K562 (cell line): ENCODE data around the gene CCDC7. TPM values are rescaled to one million over a fixed set of nuclear protein-coding genes. Genes with fewer than 3 reads are reported as not detected.
"Not testable (repeated sequence)": the region's sequence is repeated elsewhere in the genome, so short reads cannot be mapped to it uniquely, and the experiment has no call there.

ENCODE experiments used
- ATAC-seq: fragments of 200-7000 bp; cut with Tn5 transposase; 3 replicates; pipeline ENCODE4 v1.9.1; 2020; ENCODE audit warnings: moderate library complexity
- BruUV-seq: library from RNA; stranded (reverse); fragments of 400-500 nt; replicated peaks from 2 replicates; lab custom pipeline; 2021; lab: Mats Ljungman, UMichigan
- CTCF ChIA-PET: fragments of 300-600 bp; formaldehyde crosslinking; extraction: SDS; loops from one replicate; lab custom pipeline; 2021; ENCODE audit warnings: low intra/inter-chr PET ratio; lab: Yijun Ruan, JAX
- POLR2A ChIA-PET: fragments of 300-600, 350-650 bp; sonication (Branson Sonifier 250); formaldehyde crosslinking; extraction: SDS; loops from one replicate; lab custom pipeline; 2021; ENCODE audit warnings: antibody characterized with exemption, inconsistent platforms; lab: Yijun Ruan, JAX
- DNase-seq, 4 experiments: peaks; one replicate each; pipeline versions ENCODE4 v3.0.0 to v3.0.0-alpha.2; 2011 to 2018; ENCODE audit warnings: low spot score in 3 of 4, mixed read lengths in 3 of 4; ENCODE audit errors: extremely low read depth in 1 of 4
- FAIRE-seq: peaks from 2 replicates; lab custom pipeline; 2011; peaks lifted over from hg19 to GRCh38; lab: Jason Lieb, UNC
- H2AFZ ChIP-seq: 2 replicates; pipeline ENCODE4 v1.6.0; 2011; ENCODE audit warnings: low read depth, low read length, control low read depth, inconsistent platforms
- H3K27ac ChIP-seq: fragments of 200-600 bp; 3 replicates; pipeline ENCODE4 v1.8.0; 2011; ENCODE audit warnings: low read depth, mild to moderate bottlenecking, control low read depth, inconsistent platforms, low read length, moderate library complexity, mixed read lengths; ENCODE audit errors: extremely low read depth
- H3K27me3 ChIP-seq, 2 experiments: fragments of 300-600 bp in 1 of 2; 2 replicates in 1 of 2; 3 replicates in 1 of 2; pipeline versions ENCODE4 v1.6.0 to v1.8.0; 2011; ENCODE audit warnings: inconsistent platforms in 2 of 2, low read length in 2 of 2, mild to moderate bottlenecking in 1 of 2, mixed read lengths in 1 of 2, moderate library complexity in 1 of 2; ENCODE audit not compliant: control insufficient read depth in 2 of 2, insufficient read depth in 2 of 2
- H3K36me3 ChIP-seq: fragments of 300-600 bp; 3 replicates; pipeline ENCODE4 v1.8.0; 2011; ENCODE audit warnings: mild to moderate bottlenecking, low read length, inconsistent platforms; ENCODE audit not compliant: control insufficient read depth, insufficient read depth
- H3K4me1 ChIP-seq, 2 experiments: fragments of 200-600 bp in 1 of 2; replicated peaks in 1 of 2; 2 replicates in 1 of 2; 3 replicates in 1 of 2; pipeline versions ENCODE4 v1.5.1 to v1.8.0; 2011; ENCODE audit warnings: inconsistent platforms in 2 of 2, low read length in 2 of 2, mild to moderate bottlenecking in 1 of 2, mixed read lengths in 1 of 2, moderate library complexity in 1 of 2; ENCODE audit not compliant: control insufficient read depth in 2 of 2, insufficient read depth in 2 of 2
- H3K4me2 ChIP-seq: 2 replicates; pipeline ENCODE4 v1.6.1; 2011; ENCODE audit warnings: low read length, control low read depth, inconsistent platforms, mixed read lengths; ENCODE audit not compliant: insufficient read depth
- H3K4me3 ChIP-seq: fragments of 200-600 bp; sonication (generic), shearing (Covaris generic); 2 replicates; pipeline ENCODE4 v1.5.1; 2016; ENCODE audit warnings: control low read depth, inconsistent platforms
- H3K79me2 ChIP-seq: fragments of 200-600 bp; 3 replicates; pipeline ENCODE4 v1.8.0; 2011; ENCODE audit warnings: low read length, inconsistent platforms; ENCODE audit not compliant: control insufficient read depth, insufficient read depth
- H3K9ac ChIP-seq, 2 experiments: 2 replicates each; pipeline versions ENCODE4 v1.6.0 to v1.6.1; 2011; ENCODE audit warnings: low read depth in 2 of 2, low read length in 2 of 2, control low read depth in 1 of 2, inconsistent platforms in 1 of 2, mild to moderate bottlenecking in 1 of 2, mixed read lengths in 1 of 2; ENCODE audit not compliant: insufficient read depth in 1 of 2
- H3K9me1 ChIP-seq: one replicate; pipeline ENCODE4 v1.6.0; 2011; ENCODE audit warnings: inconsistent platforms, mild to moderate bottlenecking, low read length, moderate library complexity; ENCODE audit not compliant: control insufficient read depth, insufficient read depth
- H3K9me3 ChIP-seq: replicated peaks from 2 replicates; pipeline ENCODE4 v1.5.1; 2011; ENCODE audit warnings: low read depth, low read length, inconsistent platforms; ENCODE audit not compliant: control insufficient read depth, insufficient read depth
- H4K20me1 ChIP-seq: replicated peaks from 2 replicates; pipeline ENCODE4 v1.6.1; 2011; ENCODE audit warnings: low read length, inconsistent platforms, mixed read lengths; ENCODE audit not compliant: control insufficient read depth, insufficient read depth
- CEBPG ChIP-seq, 3 experiments: fragments of 200-800 bp in 1 of 3; sonication (Bioruptor generic) in 1 of 3; sonication (generic) in 1 of 3; formaldehyde crosslinking in 1 of 3; IDR thresholded peaks in 2 of 3; conservative IDR thresholded peaks in 1 of 3; 2 replicates each; pipeline versions ENCODE4 v1.6.1 to v1.8.0; 2016 to 2022; ENCODE audit warnings: missing compliant biosample characterization in 2 of 3, missing genetic modification characterization in 2 of 3, mild to moderate bottlenecking in 1 of 3, missing genetic modification reagents in 1 of 3
- ZFP36 ChIP-seq: fragments of 150-350 bp; IDR thresholded peaks from 2 replicates; pipeline ENCODE4 v1.6.1; 2018; ENCODE audit warnings: low read length, low read depth; ENCODE audit not compliant: partially characterized antibody
- WGBS: fragments of 100-300 bp; shearing (Covaris generic); methylation state at CpG from one replicate; pipeline ENCODE4 v1.1.6; 2016; ENCODE audit warnings: low coverage, mixed read lengths; ENCODE audit not compliant: insufficient coverage; ENCODE audit errors: missing lambda C conversion rate; 5-methylcytosine and 5-hydroxymethylcytosine counted together
- in situ Hi-C: fragments of 300-500 bp; cut with MboI; formaldehyde crosslinking; loops from 4 replicates; pipeline ENCODE4 v1.15.0; 2018; ENCODE audit warnings: inconsistent platforms, mixed read lengths
- intact Hi-C: fragments of 100-400 bp; cut with micrococcal nuclease; formaldehyde crosslinking; loops from 2 replicates; pipeline ENCODE4 v1.14.2; 2022
- polyA plus RNA-seq, 8 experiments: library from polyadenylated mRNA; depleted of rRNA in 4 of 8; stranded (reverse) in 5 of 8; unstranded in 3 of 8; fragments of >200 nt; fragmentation: Nextera tagmentation in 2 of 8; fragmentation: Illumina TruSeq in 1 of 8; extraction: Ambion mirVana in 2 of 8; extraction: Trizol in 1 of 8; gene quantifications; 2 replicates each; pipeline versions ENCODE4 v1.2.1 to v1.2.3, GENCODE V29; 2011 to 2014; ENCODE audit warnings: inconsistent platforms in 1 of 8, missing spikeins in 1 of 8
- total RNA-seq, 7 experiments: library from RNA; depleted of rRNA in 6 of 7; stranded (reverse); fragments of >200 nt in 6 of 7; fragmentation: Illumina TruSeq in 2 of 7; extraction: Trizol in 2 of 7; gene quantifications; 2 replicates each; pipeline versions ENCODE4 v1.2.1 to v1.2.3, GENCODE V29; 2011 to 2021; ENCODE audit warnings: low replicate concordance in 1 of 7
- TF ChIP-seq, protein P1 (sequence below), 2 experiments: fragments of 450-650 bp in 1 of 2; sonication (generic) in 1 of 2; formaldehyde crosslinking in 1 of 2; IDR thresholded peaks in 1 of 2; conservative IDR thresholded peaks in 1 of 2; 2 replicates each; pipeline versions ENCODE4 v1.6.1 to v1.8.1; 2016 to 2023; ENCODE audit warnings: mild to moderate bottlenecking in 2 of 2, moderate library complexity in 2 of 2, inconsistent platforms in 1 of 2, missing genetic modification reagents in 1 of 2

The CCDC7 gene
- total and polyA plus RNA-seq, 9 of the 15 experiments (the other 6 are each of a cell fraction or from before 2014, with no cell fraction given): 1.5 to 6.6 (median 2.7) TPM

- peak; percentile 75 for TF ChIP-seq ZFP36
- TF ChIP-seq, protein P1, sequence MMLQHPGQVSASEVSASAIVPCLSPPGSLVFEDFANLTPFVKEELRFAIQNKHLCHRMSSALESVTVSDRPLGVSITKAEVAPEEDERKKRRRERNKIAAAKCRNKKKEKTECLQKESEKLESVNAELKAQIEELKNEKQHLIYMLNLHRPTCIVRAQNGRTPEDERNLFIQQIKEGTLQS (IDR thresholded peaks at IDR 0.05): peak; percentile 52; the same call in 1 of the 2 replicates
- TF ChIP-seq, protein P1 (CRISPR knock-in tag; conservative IDR thresholded peaks at IDR 0.05): not testable (repeated sequence)
- in situ Hi-C loops; BruUV-seq; H3K4me3 ChIP-seq; H2AFZ ChIP-seq; FAIRE-seq; H3K79me2 ChIP-seq; CTCF ChIA-PET; DNase-seq; H3K36me3 ChIP-seq; H3K4me1 ChIP-seq; H3K9me1 ChIP-seq; H3K27ac ChIP-seq; intact Hi-C loops; H3K27me3 ChIP-seq; H4K20me1 ChIP-seq; POLR2A ChIA-PET; ATAC-seq; H3K9ac ChIP-seq; H3K9me3 ChIP-seq; H3K4me2 ChIP-seq; TF ChIP-seq CEBPG (CRISPR knock-in tag; IDR thresholded peaks at IDR 0.05): not testable (repeated sequence)
- peak in 1 of 2 experiments; percentile 49; a peak in 2 of 4 replicates for TF ChIP-seq CEBPG (tag; conservative IDR thresholded peaks at IDR 0.05 in 1 of 2, IDR thresholded peaks at IDR 0.05 in 1 of 2)
- 0% methylated on average over 1 of the region's 1 CpG for WGBS
Measured at GRCh38 chr10:32657430-32657829, 211.5 kb downstream of the CCDC7 start.
